Measurements from ENCODE around the gene SLC16A12.

DNA sequence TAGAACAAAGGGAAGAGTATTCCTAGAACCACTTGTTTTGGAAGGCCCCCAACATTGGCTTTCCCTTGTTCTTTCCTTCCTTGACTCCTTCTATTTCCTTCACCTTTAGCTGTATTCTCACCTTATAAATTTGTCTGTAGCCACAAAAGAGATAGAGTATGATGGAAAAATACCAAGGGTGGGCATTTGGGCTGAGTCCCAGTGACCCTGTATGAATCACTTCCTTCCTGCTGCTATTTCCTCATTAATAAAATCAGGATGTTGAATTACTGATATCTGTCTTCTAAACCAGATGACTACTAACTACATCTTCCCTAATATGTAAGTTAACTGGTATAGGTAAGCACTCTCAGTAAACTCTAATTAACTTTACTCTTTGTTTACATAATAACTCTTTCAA is 65.9 kb downstream of the SLC16A12 start:
- TF ChIP-seq TAF1 (IDR thresholded peaks at IDR 0.05; ENCODE audit: borderline replicate concordance, insufficient read depth, low read length) (no peak), POLR2AphosphoS5 (IDR thresholded peaks at IDR 0.05; ENCODE audit: low read depth, low read length) (no peak)

Data from PFSK-1 (cell line).